Measurements from ENCODE around the gene WDFY3. TPM values are rescaled to one million over a fixed set of nuclear protein-coding genes. Genes with fewer than 3 reads are reported as not detected.

Gene WDFY3
- total and polyA plus RNA-seq, 2 donors = 20.6 to 174 TPM

GRCh38 chr4:84751707-84752106 is 214.8 kb downstream of the WDFY3 start:
- no peaks in the 10 kb centered on the region for H3K4me1 ChIP-seq (ENCODE audit: insufficient read depth)
- 77% methylated on average over 4 of the region's 4 CpGs for WGBS
- no peak for DNase-seq (ENCODE audit: extremely low spot score)
- H3K36me3 ChIP-seq (ENCODE audit: insufficient read depth) = peaks cover 3% of the 10 kb centered on the region
- H3K4me3 ChIP-seq (ENCODE audit: low read depth, low read length) = no peak overlapping the region
- no peak overlapping the region for H3K27ac ChIP-seq (ENCODE audit: low read depth)

GRCh38 chr4:84750960-84751283 is 215.6 kb downstream of the WDFY3 start:
- no peak overlapping the region for H3K4me3 ChIP-seq (ENCODE audit: low read depth, low read length)
- no peak overlapping the region for H3K27ac ChIP-seq (ENCODE audit: low read depth)
- no peak for DNase-seq (ENCODE audit: extremely low spot score)
- WGBS = 67% methylated on average over 3 of the region's 3 CpGs
- H3K36me3 ChIP-seq (ENCODE audit: insufficient read depth) = peaks cover 3% of the 10 kb centered on the region
- H3K4me1 ChIP-seq (ENCODE audit: insufficient read depth) = no peaks in the 10 kb centered on the region

- 10% methylated on average over 1 of the region's 1 CpG for WGBS
- H3K4me1 ChIP-seq (ENCODE audit: insufficient read depth) = no peaks in the 10 kb centered on the region
- DNase-seq (ENCODE audit: extremely low spot score) = peak; percentile 18
These were observed 216.1 kb downstream of the WDFY3 start for GRCh38 chr4:84750260-84750959.

GRCh38 chr4:84740057-84740456 is 226.4 kb downstream of the WDFY3 start:
- 78% methylated on average over 2 of the region's 2 CpGs for WGBS
- no peak overlapping the region for H3K4me3 ChIP-seq (ENCODE audit: low read depth, low read length)
- H3K27ac ChIP-seq (ENCODE audit: low read depth) = no peak overlapping the region
- H3K36me3 ChIP-seq (ENCODE audit: insufficient read depth) = no peaks in the 10 kb centered on the region
- no peaks in the 10 kb centered on the region for H3K4me1 ChIP-seq (ENCODE audit: insufficient read depth)
- no peak for DNase-seq (ENCODE audit: extremely low spot score)

More at GRCh38 chr4:84750260-84750959, 216.1 kb downstream of the WDFY3 start:
- H3K27ac ChIP-seq (ENCODE audit: low read depth) = no peak overlapping the region
- peaks cover 3% of the 10 kb centered on the region for H3K36me3 ChIP-seq (ENCODE audit: insufficient read depth)
- no peak overlapping the region for H3K4me3 ChIP-seq (ENCODE audit: low read depth, low read length)

GRCh38 chr4:84738622-84739021 is 227.9 kb downstream of the WDFY3 start:
- H3K4me1 ChIP-seq (ENCODE audit: insufficient read depth) = no peaks in the 10 kb centered on the region
- no peak overlapping the region for H3K27ac ChIP-seq (ENCODE audit: low read depth)
- DNase-seq (ENCODE audit: extremely low spot score) = no peak
- H3K36me3 ChIP-seq (ENCODE audit: insufficient read depth) = no peaks in the 10 kb centered on the region
- no peak overlapping the region for H3K4me3 ChIP-seq (ENCODE audit: low read depth, low read length)

GRCh38 chr4:84737656-84738055 is 228.8 kb downstream of the WDFY3 start:
- no peak overlapping the region for H3K27ac ChIP-seq (ENCODE audit: low read depth)
- no peaks in the 10 kb centered on the region for H3K36me3 ChIP-seq (ENCODE audit: insufficient read depth)
- DNase-seq (ENCODE audit: extremely low spot score) = no peak
- 86% methylated on average over 3 of the region's 3 CpGs for WGBS
- H3K4me1 ChIP-seq (ENCODE audit: insufficient read depth) = no peaks in the 10 kb centered on the region
- H3K4me3 ChIP-seq (ENCODE audit: low read depth, low read length) = no peak overlapping the region

- Histone ChIP-seq H3K27ac (ENCODE audit: low read depth) (no peak overlapping the region), H3K36me3 (ENCODE audit: insufficient read depth) (no peaks in the 10 kb centered on the region)
- DNase-seq (ENCODE audit: extremely low spot score) = no peak
These were observed 232.5 kb downstream of the WDFY3 start for GRCh38 chr4:84734037-84734436.

GRCh38 chr4:84733343-84734033 is 233.0 kb downstream of the WDFY3 start:
- H3K4me3 ChIP-seq (ENCODE audit: low read depth, low read length) = no peak overlapping the region
- no peak overlapping the region for H3K27ac ChIP-seq (ENCODE audit: low read depth)
- H3K36me3 ChIP-seq (ENCODE audit: insufficient read depth) = no peaks in the 10 kb centered on the region
- WGBS = 85% methylated on average over 13 of the region's 13 CpGs
- DNase-seq (ENCODE audit: extremely low spot score) = no peak
- no peaks in the 10 kb centered on the region for H3K4me1 ChIP-seq (ENCODE audit: insufficient read depth)

More at GRCh38 chr4:84734037-84734436, 232.5 kb downstream of the WDFY3 start:
- Histone ChIP-seq H3K4me1 (ENCODE audit: insufficient read depth) (no peaks in the 10 kb centered on the region), H3K4me3 (ENCODE audit: low read depth, low read length) (no peak overlapping the region)

- Histone ChIP-seq H3K27ac (ENCODE audit: low read depth) (no peak overlapping the region), H3K36me3 (ENCODE audit: insufficient read depth) (no peaks in the 10 kb centered on the region), H3K4me1 (ENCODE audit: insufficient read depth) (no peaks in the 10 kb centered on the region), H3K4me3 (ENCODE audit: low read depth, low read length) (no peak overlapping the region)
- no peak for DNase-seq (ENCODE audit: extremely low spot score)
These were observed 236.1 kb downstream of the WDFY3 start for GRCh38 chr4:84730375-84730774.

GRCh38 chr4:84727491-84727890 is 239.0 kb downstream of the WDFY3 start:
- WGBS = 71% methylated on average over 1 of the region's 1 CpG
- DNase-seq (ENCODE audit: extremely low spot score) = no peak
- Histone ChIP-seq H3K27ac (ENCODE audit: low read depth) (no peak overlapping the region), H3K36me3 (ENCODE audit: insufficient read depth) (peaks cover 2% of the 10 kb centered on the region), H3K4me1 (ENCODE audit: insufficient read depth) (no peaks in the 10 kb centered on the region), H3K4me3 (ENCODE audit: low read depth, low read length) (no peak overlapping the region)

GRCh38 chr4:84726356-84726755 is 240.1 kb downstream of the WDFY3 start:
- Histone ChIP-seq H3K4me1 (ENCODE audit: insufficient read depth) (no peaks in the 10 kb centered on the region), H3K27ac (ENCODE audit: low read depth) (no peak overlapping the region), H3K4me3 (ENCODE audit: low read depth, low read length) (no peak overlapping the region), H3K36me3 (ENCODE audit: insufficient read depth) (peaks cover 2% of the 10 kb centered on the region)
- 75% methylated on average over 2 of the region's 2 CpGs for WGBS
- no peak for DNase-seq (ENCODE audit: extremely low spot score)

- Histone ChIP-seq H3K4me1 (ENCODE audit: insufficient read depth) (no peaks in the 10 kb centered on the region), H3K36me3 (ENCODE audit: insufficient read depth) (peaks cover 2% of the 10 kb centered on the region)
These were observed 243.8 kb downstream of the WDFY3 start for GRCh38 chr4:84722720-84723119.

GRCh38 chr4:84719115-84719514 is 247.4 kb downstream of the WDFY3 start:
- H3K4me1 ChIP-seq (ENCODE audit: insufficient read depth) = no peaks in the 10 kb centered on the region
- H3K27ac ChIP-seq (ENCODE audit: low read depth) = no peak overlapping the region
- DNase-seq (ENCODE audit: extremely low spot score) = no peak
- peaks cover 2% of the 10 kb centered on the region for H3K36me3 ChIP-seq (ENCODE audit: insufficient read depth)
- no peak overlapping the region for H3K4me3 ChIP-seq (ENCODE audit: low read depth, low read length)

More at GRCh38 chr4:84722720-84723119, 243.8 kb downstream of the WDFY3 start:
- Histone ChIP-seq H3K27ac (ENCODE audit: low read depth) (no peak overlapping the region), H3K4me3 (ENCODE audit: low read depth, low read length) (no peak overlapping the region)
- no peak for DNase-seq (ENCODE audit: extremely low spot score)
- 89% methylated on average over 1 of the region's 1 CpG for WGBS

GRCh38 chr4:84718699-84719098 is 247.8 kb downstream of the WDFY3 start:
- no peak for DNase-seq (ENCODE audit: extremely low spot score)
- WGBS = 85% methylated on average over 2 of the region's 2 CpGs
- no peak overlapping the region for H3K4me3 ChIP-seq (ENCODE audit: low read depth, low read length)
- no peaks in the 10 kb centered on the region for H3K4me1 ChIP-seq (ENCODE audit: insufficient read depth)
- peaks cover 4% of the 10 kb centered on the region for H3K36me3 ChIP-seq (ENCODE audit: insufficient read depth)
- H3K27ac ChIP-seq (ENCODE audit: low read depth) = no peak overlapping the region
